ENCODE results near the gene ENPP7.

DNA sequence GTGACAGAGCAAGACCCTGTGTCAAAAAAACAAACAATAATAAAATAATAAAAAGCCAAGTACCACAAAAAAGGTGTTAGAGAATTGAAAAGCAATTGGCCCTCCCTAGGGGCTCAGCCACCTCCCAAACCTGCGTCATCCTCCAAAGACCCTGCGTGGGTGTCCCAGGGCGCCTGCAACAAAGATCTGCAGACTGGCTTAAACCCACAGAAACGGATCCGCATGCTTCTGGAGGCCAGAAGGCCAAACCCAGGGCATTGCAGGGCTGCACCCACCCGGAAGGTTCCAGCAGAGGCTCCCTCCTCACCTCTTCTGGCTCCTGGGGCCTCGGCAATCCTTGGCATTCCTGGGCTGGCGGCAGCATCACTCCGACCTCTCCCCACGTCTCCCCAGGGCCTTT, 1.5 kb downstream of the ENPP7 start:
- TF ChIP-seq POLR2A (IDR thresholded peaks at IDR 0.05) (no peak), CTCF (IDR thresholded peaks at IDR 0.05) (no peak)

Data from lower leg skin (tissue), 3 donors.